ENCODE data around the gene S100A11. TPM values are rescaled to one million over a fixed set of nuclear protein-coding genes. Genes with fewer than 3 reads are reported as not detected.

S100A11 gene
- total RNA-seq, 1 experiment from 2014 or later = 302 TPM

DNA sequence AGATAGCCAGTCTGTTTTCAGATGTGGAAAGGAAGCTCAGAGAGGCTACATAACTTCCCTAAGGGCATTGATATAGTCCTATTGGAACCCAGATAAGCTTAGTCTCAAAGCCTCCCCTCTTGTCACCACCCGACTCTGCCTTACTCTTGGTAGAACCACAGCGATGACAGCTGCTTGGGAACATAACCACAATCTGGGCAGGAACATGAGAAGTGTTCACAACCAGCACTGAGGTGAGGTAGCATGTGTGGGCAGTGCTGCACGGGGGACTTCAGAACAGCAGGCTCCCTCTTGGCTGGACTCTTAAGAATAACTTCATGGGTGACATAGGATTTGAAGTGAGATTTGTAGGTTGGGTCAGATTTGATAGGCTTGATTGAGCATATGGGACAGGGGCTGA, 33.8 kb downstream of the S100A11 start:
- no peak overlapping the region for H4K5ac ChIP-seq (ENCODE audit: insufficient read length, low read depth, low read length)
- Mint-ChIP-seq H3K27me3 (ENCODE audit: low read depth) (peaks cover 7% of the 10 kb centered on the region), H3K9me3 (no peaks in the 10 kb centered on the region), H3K4me3 (no peak overlapping the region), H3K36me3 (ENCODE audit: insufficient read depth in 1 of 3, low read depth in 3 of 3) (no peaks in the 10 kb centered on the region), H3K27ac (no peak overlapping the region), H3K4me1 (peaks cover 5 to 12% of the 10 kb centered on the region in 2 experiments; a peak in 3 of 4 replicates)
- no peak overlapping the region for H3K27ac ChIP-seq (ENCODE audit: insufficient read length, low read depth, low read length)
- H3K23ac ChIP-seq (ENCODE audit: insufficient read length, low read depth, low read length) = no peak overlapping the region
- no peaks in the 10 kb centered on the region for H3K27me3 ChIP-seq (ENCODE audit: insufficient read depth, low read length)
- H2BK5ac ChIP-seq (ENCODE audit: insufficient read length, low read length) = no peak overlapping the region
- DNase-seq = no peak
- no peak overlapping the region for H3K4me2 ChIP-seq (ENCODE audit: insufficient read depth, insufficient read length, low read length)
- no peak overlapping the region for H2BK20ac ChIP-seq (ENCODE audit: low read depth, low read length, poor library complexity, severe bottlenecking)
- no peak overlapping the region for H3K56ac ChIP-seq (ENCODE audit: insufficient read length, low read depth, low read length)
- H2BK15ac ChIP-seq (ENCODE audit: low read depth, low read length) = no peak overlapping the region
- H3K18ac ChIP-seq (ENCODE audit: insufficient read length, low read depth, low read length) = no peak overlapping the region
- no peak overlapping the region for H3K9ac ChIP-seq (ENCODE audit: extremely low read depth, insufficient read length, low read length)
- H4K8ac ChIP-seq (replicated peaks; ENCODE audit: insufficient read length, low read depth, low read length) = no peak overlapping the region
- no peaks in the 10 kb centered on the region for H3K23me2 ChIP-seq (ENCODE audit: insufficient read length, low read depth, low read length, poor library complexity, severe bottlenecking)
- WGBS (ENCODE audit: extremely low coverage, insufficient read length, low lambda C conversion rate) = no CpG with 5 or more reads among the region's 3 CpGs
- H3T11ph ChIP-seq (ENCODE audit: low read length) = no peak overlapping the region
- TF ChIP-seq, protein P1, sequence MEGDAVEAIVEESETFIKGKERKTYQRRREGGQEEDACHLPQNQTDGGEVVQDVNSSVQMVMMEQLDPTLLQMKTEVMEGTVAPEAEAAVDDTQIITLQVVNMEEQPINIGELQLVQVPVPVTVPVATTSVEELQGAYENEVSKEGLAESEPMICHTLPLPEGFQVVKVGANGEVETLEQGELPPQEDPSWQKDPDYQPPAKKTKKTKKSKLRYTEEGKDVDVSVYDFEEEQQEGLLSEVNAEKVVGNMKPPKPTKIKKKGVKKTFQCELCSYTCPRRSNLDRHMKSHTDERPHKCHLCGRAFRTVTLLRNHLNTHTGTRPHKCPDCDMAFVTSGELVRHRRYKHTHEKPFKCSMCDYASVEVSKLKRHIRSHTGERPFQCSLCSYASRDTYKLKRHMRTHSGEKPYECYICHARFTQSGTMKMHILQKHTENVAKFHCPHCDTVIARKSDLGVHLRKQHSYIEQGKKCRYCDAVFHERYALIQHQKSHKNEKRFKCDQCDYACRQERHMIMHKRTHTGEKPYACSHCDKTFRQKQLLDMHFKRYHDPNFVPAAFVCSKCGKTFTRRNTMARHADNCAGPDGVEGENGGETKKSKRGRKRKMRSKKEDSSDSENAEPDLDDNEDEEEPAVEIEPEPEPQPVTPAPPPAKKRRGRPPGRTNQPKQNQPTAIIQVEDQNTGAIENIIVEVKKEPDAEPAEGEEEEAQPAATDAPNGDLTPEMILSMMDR (conservative IDR thresholded peaks at IDR 0.05) = no peak
- H3K79me1 ChIP-seq (ENCODE audit: insufficient read depth, low read depth, low read length, poor library complexity, severe bottlenecking) = no peaks in the 10 kb centered on the region
- H3K79me2 ChIP-seq (ENCODE audit: insufficient read depth, low read length) = no peaks in the 10 kb centered on the region
- H4K20me1 ChIP-seq (ENCODE audit: control insufficient read depth, insufficient read depth, insufficient read length) = no peaks in the 10 kb centered on the region
- no peak overlapping the region for H3K4ac ChIP-seq (ENCODE audit: low read depth, low read length)
- H2AFZ ChIP-seq (ENCODE audit: low read length) = no peak overlapping the region
- H2BK120ac ChIP-seq (ENCODE audit: low read depth, low read length, poor library complexity, severe bottlenecking) = no peak overlapping the region
- no peak overlapping the region for H2AK5ac ChIP-seq (ENCODE audit: insufficient read length, low read length)
- no peak overlapping the region for H2BK12ac ChIP-seq (ENCODE audit: insufficient read length, low read depth, low read length)
- H3K14ac ChIP-seq (ENCODE audit: insufficient read depth, low read length) = no peak overlapping the region
- H3K4me1 ChIP-seq (ENCODE audit: insufficient read depth, low read length) = no peaks in the 10 kb centered on the region; the same call in 1 of the 2 replicates
- H4K91ac ChIP-seq (ENCODE audit: insufficient read length, low read depth, low read length) = no peak overlapping the region
- no peaks in the 10 kb centered on the region for H3K9me3 ChIP-seq (ENCODE audit: control insufficient read depth, low read depth, low read length)
